Karpas-422 (cell line): ENCODE data around the gene CAVIN2. TPM values are rescaled to one million over a fixed set of nuclear protein-coding genes. Genes with fewer than 3 reads are reported as not detected.
"Not testable (repeated sequence)": the region's sequence is repeated elsewhere in the genome, so short reads cannot be mapped to it uniquely, and the experiment has no call there.

Experiments used
- DNase-seq: peaks from one replicate; pipeline ENCODE4 v3.0.0-alpha.2; 2015
- H2AFZ ChIP-seq: fragments of 200-600 bp; sonication (generic); 2 replicates; pipeline ENCODE4 v1.6.1; 2014; ENCODE audit warnings: antibody characterized with exemption, low read length, mixed read lengths
- H3K27ac ChIP-seq: fragments of 200-600 bp; sonication (generic); 2 replicates; pipeline ENCODE4 v1.5.1; 2014; ENCODE audit warnings: mild to moderate bottlenecking, low read length, moderate library complexity
- H3K27me3 ChIP-seq: fragments of 200-600 bp; sonication (generic); 2 replicates; pipeline ENCODE4 v1.6.1; 2014; ENCODE audit warnings: low read length, mixed read lengths
- H3K36me3 ChIP-seq: fragments of 200-600 bp; sonication (generic); 2 replicates; pipeline ENCODE4 v1.6.1; 2014; ENCODE audit warnings: low read length, mixed read lengths; ENCODE audit not compliant: insufficient read depth
- H3K4me1 ChIP-seq: fragments of 200-600 bp; sonication (generic); 2 replicates; pipeline ENCODE4 v1.6.1; 2014; ENCODE audit warnings: mild to moderate bottlenecking, low read length, mixed read lengths
- H3K4me2 ChIP-seq: fragments of 200-600 bp; sonication (generic); 2 replicates; pipeline ENCODE4 v1.6.1; 2014; ENCODE audit warnings: low read length, low read depth, mild to moderate bottlenecking; ENCODE audit not compliant: poor library complexity, severe bottlenecking
- H3K4me3 ChIP-seq: fragments of 200-600 bp; sonication (generic); 2 replicates; pipeline ENCODE4 v1.5.1; 2014; ENCODE audit warnings: mild to moderate bottlenecking, antibody characterized with exemption, low read length, mixed read lengths
- H3K79me2 ChIP-seq: fragments of 200-600 bp; sonication (generic); 2 replicates; pipeline ENCODE4 v1.6.1; 2014; ENCODE audit warnings: mild to moderate bottlenecking, low read length, mixed read lengths
- H3K9ac ChIP-seq: fragments of 200-600 bp; sonication (generic); 2 replicates; pipeline ENCODE4 v1.6.0; 2014; ENCODE audit warnings: low read length
- H3K9me2 ChIP-seq: fragments of 200-600 bp; sonication (generic), shearing (Covaris generic); replicated peaks from 2 replicates; pipeline ENCODE4 v1.6.0; 2014; ENCODE audit warnings: mild to moderate bottlenecking, low read length, moderate library complexity; ENCODE audit not compliant: insufficient read depth
- H3K9me3 ChIP-seq: fragments of 300-700, 200-600 bp; sonication (generic); 2 replicates; pipeline ENCODE4 v1.6.1; 2014; ENCODE audit warnings: low read length, mixed read lengths
- H4K20me1 ChIP-seq: fragments of 200-600 bp; sonication (generic); 2 replicates; pipeline ENCODE4 v1.6.1; 2014; ENCODE audit warnings: mild to moderate bottlenecking, antibody characterized with exemption, low read length, low read depth; ENCODE audit not compliant: insufficient read depth
- total RNA-seq: library from RNA; depleted of rRNA; stranded (reverse); fragments of >200 nt; shearing (Covaris generic); gene quantifications from 2 replicates; pipeline ENCODE4 v1.2.3, GENCODE V29; 2014; ENCODE audit warnings: low replicate concordance; rRNA removed

The CAVIN2 gene
- total RNA-seq, 1 experiment from 2014 or later, result 3.1 TPM

DNA sequence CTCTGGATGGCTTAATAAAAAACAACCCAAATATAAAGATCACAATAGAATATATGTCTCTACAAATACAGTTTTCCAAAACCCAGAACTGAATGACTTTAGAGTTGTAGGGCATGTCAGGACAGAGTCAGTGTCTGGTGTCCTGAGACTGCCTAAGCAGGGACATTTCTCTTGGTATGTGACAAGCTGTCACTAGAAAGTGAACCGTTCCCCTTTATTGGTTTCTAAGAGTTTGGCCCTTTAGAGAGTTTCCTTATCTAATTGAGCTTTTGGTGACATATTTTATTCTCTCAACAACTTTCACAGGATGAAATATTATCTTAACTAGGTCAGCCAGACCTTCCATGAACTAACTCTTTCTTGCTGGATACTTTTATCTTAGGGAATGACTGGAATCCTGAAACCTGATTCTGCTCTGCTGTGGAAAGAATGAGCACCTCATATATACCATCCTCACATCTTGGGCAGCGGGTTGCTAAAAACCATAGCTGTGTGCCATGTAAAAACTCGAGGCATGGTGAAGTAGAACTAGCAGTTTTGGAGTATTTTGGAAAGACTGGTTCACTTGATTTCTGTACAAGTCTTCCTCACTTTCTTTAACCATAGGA, 54.8 kb downstream of the CAVIN2 start:
- H3K9me2 ChIP-seq, result no peaks in the 10 kb centered on the region
- H3K27ac ChIP-seq, result no peak overlapping the region
- DNase-seq, result no peak
- no peaks in the 10 kb centered on the region for H3K9me3 ChIP-seq
- no peak overlapping the region for H3K4me2 ChIP-seq
- no peaks in the 10 kb centered on the region for H3K4me1 ChIP-seq
- H3K79me2 ChIP-seq, result no peaks in the 10 kb centered on the region
- H3K36me3 ChIP-seq, result no peaks in the 10 kb centered on the region
- no peak overlapping the region for H3K9ac ChIP-seq
- H3K4me3 ChIP-seq, result no peak overlapping the region
- no peak overlapping the region for H2AFZ ChIP-seq
- no peaks in the 10 kb centered on the region for H4K20me1 ChIP-seq
- no peaks in the 10 kb centered on the region for H3K27me3 ChIP-seq

DNA sequence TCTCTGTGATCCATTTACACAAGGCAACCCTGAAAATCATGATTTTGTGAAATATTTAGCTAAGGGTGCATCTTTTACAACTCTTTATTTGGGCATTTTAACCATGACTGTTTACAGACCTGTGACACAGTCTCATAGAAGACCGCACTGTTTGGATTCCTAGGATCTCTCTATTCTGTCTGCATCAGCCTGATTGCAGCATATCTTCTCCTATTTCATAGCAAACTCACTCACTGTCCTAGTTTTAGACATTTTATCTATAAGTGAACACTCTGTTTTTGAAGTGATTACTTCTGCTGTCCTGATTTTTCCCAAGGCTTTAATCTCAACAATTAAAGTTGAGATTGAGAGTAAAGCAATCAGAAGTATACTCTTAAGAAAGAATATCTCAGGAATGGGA, 56.2 kb downstream of the CAVIN2 start:
- no peak for DNase-seq
- no peaks in the 10 kb centered on the region for H3K9me2 ChIP-seq
- H3K9me3 ChIP-seq, result no peaks in the 10 kb centered on the region

DNA sequence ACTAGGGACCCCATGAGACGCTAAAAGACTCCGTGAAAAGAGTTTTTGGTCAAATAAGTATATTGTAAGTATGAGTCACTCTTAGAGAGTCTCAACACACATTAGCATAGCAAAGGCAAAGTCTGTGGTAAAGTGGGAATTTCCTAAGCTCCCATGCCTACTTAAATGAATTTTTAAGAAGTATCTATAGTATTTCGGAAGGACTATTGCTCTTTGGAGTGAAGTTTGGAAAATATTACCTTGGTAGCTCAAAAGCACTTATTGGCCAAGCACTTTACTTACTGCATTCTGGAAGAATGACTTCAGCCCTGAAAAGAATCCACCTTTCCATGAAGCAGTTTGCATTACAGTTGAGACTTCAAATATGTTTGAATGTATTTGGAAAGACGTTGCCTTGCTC, 57.1 kb downstream of the CAVIN2 start:
- Histone ChIP-seq H3K9me2 (no peaks in the 10 kb centered on the region), H3K9ac (no peak overlapping the region), H3K4me2 (no peak overlapping the region), H4K20me1 (no peaks in the 10 kb centered on the region), H3K27ac (no peak overlapping the region), H3K36me3 (no peaks in the 10 kb centered on the region), H3K27me3 (no peaks in the 10 kb centered on the region), H3K79me2 (no peaks in the 10 kb centered on the region), H3K9me3 (no peaks in the 10 kb centered on the region), H3K4me3 (no peak overlapping the region), H2AFZ (no peak overlapping the region), H3K4me1 (no peaks in the 10 kb centered on the region)
- DNase-seq, result no peak

More for the DNA sequence above, 56.2 kb downstream of the CAVIN2 start:
- Histone ChIP-seq H3K4me2 (no peak overlapping the region), H4K20me1 (no peaks in the 10 kb centered on the region), H3K4me1 (no peaks in the 10 kb centered on the region), H2AFZ (no peak overlapping the region), H3K79me2 (no peaks in the 10 kb centered on the region), H3K27ac (no peak overlapping the region), H3K27me3 (no peaks in the 10 kb centered on the region), H3K9ac (no peak overlapping the region), H3K36me3 (no peaks in the 10 kb centered on the region), H3K4me3 (no peak overlapping the region)

DNA sequence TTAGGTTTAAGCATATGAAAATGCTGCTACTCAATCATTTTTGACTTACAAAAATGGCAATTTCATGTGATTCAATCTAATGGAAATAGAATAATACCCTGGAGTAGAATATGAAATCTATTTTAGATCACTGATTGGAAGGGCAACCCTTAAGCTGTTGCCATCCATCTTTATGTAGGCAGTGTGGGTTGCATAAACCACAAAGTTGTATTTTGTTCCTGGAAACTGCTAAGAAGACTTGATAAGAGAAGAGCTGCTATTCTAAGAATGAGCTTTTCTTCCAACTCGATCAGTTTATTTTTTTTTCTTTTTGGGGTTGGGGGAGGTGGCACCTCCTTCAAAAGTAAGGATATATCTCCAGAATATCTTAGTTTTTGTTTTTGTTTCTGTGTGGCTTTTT, 60.2 kb downstream of the CAVIN2 start:
- H3K9me3 ChIP-seq, result no peaks in the 10 kb centered on the region
- H3K4me2 ChIP-seq, result no peak overlapping the region
- no peak overlapping the region for H3K4me3 ChIP-seq
- H4K20me1 ChIP-seq, result no peaks in the 10 kb centered on the region
- DNase-seq, result no peak
- H2AFZ ChIP-seq, result no peak overlapping the region
- no peaks in the 10 kb centered on the region for H3K36me3 ChIP-seq
- no peak overlapping the region for H3K9ac ChIP-seq
- H3K27me3 ChIP-seq, result no peaks in the 10 kb centered on the region
- H3K79me2 ChIP-seq, result no peaks in the 10 kb centered on the region
- no peaks in the 10 kb centered on the region for H3K9me2 ChIP-seq
- no peaks in the 10 kb centered on the region for H3K4me1 ChIP-seq
- no peak overlapping the region for H3K27ac ChIP-seq

DNA sequence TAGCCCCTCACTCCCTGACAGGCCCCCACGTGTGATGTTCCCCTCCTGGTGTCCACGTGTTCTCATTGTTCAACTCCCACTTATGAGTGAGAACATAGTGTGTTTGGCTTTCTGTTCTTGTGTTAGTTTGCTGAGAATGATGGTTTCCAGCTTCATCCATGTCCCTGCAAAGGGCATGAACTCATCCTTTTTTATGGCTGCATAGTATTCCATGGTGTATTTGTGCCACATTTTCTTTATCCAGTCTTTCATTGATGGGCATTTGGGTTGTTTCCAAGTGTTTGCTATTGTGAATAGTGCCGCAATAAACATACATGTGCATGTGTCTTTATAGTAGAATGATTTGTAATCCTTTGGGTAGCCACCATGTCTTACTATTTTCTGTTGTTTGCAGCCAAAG, 61.2 kb downstream of the CAVIN2 start:
- not testable (repeated sequence) for H3K27me3 ChIP-seq, H2AFZ ChIP-seq, H3K9ac ChIP-seq, H3K4me3 ChIP-seq, H3K4me2 ChIP-seq, H3K36me3 ChIP-seq, H3K79me2 ChIP-seq, H3K27ac ChIP-seq, DNase-seq, H3K9me2 ChIP-seq, H4K20me1 ChIP-seq, H3K4me1 ChIP-seq, H3K9me3 ChIP-seq

Other genes starting within 250 kb of the CAVIN2 start
- gene NABP1, start 169.0 kb downstream of the CAVIN2 start, total RNA-seq, result 47.0 and 52.4 TPM in 2 replicates